ENCODE measurements around the gene NXNL2. TPM values are rescaled to one million over a fixed set of nuclear protein-coding genes. Genes with fewer than 3 reads are reported as not detected.

NXNL2 gene
- 0.70 TPM for total RNA-seq

DNA sequence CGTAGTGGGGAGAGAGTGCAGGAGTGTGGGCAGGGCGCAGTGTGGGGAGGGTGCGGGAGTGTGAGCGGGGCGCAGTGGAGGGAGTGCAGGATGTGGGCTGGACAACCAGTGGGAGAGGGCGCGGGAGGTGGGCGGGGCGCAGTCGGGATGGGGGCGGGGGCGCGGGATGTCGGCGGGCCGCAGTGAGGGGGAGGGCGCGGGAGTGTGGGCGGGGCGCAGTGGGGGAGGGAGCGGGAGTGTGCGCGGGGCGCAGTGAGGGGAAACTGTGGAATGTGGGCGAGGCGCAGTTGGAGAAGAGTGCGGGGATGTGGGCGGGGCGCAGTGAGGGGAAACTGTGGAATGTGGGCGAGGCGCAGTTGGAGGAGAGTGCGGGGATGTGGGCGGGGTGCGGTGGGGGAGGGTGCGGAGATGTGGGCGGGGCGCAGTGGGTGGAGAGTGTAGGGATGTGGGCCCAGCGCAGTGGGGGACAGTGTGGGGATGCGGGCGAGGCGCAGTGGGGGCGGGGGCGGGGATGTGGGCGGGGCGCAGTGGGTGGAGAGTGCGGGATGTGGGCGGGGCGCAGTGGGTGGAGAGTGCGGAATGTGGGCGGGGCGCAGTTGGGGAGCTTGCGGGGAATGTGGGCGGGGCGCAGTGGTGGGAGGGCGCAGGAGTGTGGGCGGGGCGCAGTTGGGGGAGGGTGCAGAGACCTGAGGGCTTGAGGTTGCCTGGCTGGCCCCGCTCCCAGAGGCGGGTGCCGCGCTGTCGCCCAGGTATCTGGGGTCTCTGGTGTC, at the start of gene NXNL2:
TSS of gene NXNL2 (plus strand) at position 723 of the 770 bp plus-strand sequence. CDS start 257 bp downstream, outside the sequence.
- DNase-seq (ENCODE audit: low spot score) = peak; percentile 89

DNA sequence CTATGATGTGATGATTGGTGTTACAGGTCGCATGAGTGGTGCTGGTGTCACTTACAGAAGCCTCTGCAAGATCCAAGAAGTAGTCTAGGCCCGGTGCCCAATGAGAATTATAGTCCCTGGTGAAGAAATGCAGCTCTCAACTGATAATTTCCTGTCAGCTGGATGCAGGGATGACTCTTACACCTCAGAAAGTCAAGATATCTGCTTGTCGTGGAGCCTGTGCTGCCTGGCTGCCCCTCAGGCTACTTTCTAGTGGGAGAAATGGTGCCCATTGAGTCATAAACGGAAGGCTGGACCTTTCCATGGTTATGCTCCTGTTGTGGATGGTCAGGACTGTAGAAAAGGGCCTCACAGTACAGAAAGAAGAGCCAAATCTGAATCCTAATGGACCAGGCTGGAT, 46.8 kb upstream of the NXNL2 start:
- no peak for DNase-seq (ENCODE audit: low spot score)

DNA sequence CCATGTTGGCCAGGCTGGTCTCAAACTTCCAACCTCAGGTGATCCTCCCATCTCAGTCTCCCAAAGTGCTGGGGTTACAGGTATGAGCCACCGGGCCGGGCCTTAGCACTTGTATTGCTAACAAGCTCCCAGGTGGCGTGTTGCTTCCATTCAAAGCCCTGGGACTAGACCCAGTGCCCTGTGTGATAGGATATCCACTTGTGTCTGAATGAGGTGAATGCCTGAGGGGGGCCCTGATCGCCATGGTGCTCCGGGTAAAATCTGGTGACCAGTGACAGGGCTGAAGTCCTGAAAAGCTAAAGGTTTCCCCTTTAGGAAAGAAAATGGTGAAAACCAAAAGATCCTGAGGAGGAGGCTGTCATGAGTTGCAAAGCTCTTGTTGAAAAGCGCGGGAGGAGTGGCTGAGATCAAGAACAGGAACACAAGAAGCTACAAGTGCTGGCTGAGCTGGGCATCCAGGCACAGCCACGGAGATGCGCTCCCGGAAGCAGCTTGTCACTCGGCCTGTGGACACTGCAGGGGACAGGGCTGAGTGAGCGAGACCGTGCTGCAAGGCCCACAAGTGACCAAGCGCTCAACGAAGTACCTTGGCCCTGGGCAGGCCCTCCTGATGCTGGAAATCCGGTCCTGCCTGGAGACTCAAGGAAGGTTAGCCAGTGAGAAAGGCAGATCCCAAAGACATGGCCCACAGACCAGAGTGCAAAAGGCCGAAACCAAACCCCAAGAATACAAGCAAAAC, 39.8 kb upstream of the NXNL2 start:
- no peak for DNase-seq (ENCODE audit: low spot score)

DNA sequence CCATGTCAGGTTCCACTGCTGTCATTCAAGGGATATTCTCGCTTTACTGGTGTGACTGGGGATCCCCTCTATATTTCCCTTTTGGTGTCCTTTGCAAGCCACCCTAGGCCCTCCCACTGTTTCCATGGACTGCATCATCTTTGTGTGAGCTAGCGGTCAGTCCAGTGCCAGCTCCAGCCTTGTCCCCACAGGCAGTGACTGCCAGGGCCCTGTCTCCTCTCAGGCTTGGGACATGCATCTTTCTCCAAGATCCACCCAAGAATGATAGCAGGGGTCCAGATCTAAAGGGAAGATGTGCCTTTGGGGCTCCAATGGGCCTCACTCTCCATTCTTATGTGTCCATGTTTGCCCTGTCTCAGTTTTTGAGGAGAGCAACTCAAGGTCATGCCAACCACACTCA, 37.8 kb upstream of the NXNL2 start:
- DNase-seq (ENCODE audit: low spot score) = no peak

DNA sequence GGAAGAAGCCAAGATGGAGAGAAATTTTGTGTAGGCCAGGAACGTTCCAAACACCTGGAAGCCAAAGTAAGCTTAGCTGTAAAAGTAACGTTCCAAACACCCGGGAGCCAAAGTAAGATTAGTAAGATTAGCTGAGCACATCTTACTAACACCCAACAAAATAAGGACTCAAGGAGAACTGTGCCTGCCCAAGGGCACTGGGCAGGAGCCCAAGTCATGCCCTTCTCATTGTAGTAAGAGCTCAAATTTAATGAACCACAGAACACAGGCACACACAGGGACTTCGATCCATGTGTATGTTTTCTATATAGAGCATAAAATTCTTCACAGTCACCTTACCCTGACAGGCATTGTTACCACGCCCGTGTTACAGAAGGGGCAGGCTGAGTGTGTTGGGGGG, 36.1 kb upstream of the NXNL2 start:
- no peak for DNase-seq (ENCODE audit: low spot score)

DNA sequence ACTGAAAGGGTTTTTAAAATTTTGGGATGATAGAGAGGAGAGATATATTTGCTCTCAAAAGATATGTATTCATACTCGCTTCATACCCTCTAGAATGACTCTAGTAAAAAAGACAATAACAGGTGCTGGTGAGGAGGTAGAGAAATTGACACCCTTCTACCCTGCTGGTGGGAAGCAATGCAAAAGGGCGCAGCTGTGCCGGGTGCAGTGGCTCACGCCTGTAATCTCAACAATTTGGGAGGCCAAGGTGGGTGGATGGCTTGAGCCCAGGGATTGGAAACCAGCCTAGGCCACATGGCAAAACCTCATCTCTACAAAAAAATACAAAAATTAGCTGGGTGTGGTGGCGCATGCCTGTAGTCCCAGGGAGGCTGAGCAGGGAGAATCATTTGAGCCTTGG, 33.9 kb upstream of the NXNL2 start:
- DNase-seq (ENCODE audit: low spot score) = no peak

DNA sequence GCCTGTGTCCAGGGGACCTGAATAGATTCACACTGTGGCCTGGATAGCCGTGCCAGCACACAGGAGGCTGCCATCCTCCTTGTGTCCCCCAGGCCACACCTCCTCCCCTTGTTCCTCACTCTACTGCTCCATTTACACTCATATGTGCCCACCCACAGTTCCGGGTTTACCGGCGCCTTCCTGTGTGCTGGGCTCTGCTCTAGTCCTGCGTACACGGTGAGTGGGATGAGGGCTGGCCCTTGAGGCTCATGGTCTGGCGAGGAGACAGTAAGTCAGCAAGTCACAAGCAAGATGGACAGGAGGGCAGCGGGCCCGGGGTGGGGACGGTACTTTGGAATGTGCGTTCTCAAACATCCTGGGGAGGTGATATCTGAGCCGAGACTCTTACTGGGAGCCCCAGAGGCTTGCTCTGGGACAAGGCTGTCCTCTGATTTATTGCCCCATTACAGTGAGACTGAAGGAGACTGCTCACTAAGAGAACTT, 32.4 kb upstream of the NXNL2 start:
- DNase-seq (ENCODE audit: low spot score) = no peak

DNA sequence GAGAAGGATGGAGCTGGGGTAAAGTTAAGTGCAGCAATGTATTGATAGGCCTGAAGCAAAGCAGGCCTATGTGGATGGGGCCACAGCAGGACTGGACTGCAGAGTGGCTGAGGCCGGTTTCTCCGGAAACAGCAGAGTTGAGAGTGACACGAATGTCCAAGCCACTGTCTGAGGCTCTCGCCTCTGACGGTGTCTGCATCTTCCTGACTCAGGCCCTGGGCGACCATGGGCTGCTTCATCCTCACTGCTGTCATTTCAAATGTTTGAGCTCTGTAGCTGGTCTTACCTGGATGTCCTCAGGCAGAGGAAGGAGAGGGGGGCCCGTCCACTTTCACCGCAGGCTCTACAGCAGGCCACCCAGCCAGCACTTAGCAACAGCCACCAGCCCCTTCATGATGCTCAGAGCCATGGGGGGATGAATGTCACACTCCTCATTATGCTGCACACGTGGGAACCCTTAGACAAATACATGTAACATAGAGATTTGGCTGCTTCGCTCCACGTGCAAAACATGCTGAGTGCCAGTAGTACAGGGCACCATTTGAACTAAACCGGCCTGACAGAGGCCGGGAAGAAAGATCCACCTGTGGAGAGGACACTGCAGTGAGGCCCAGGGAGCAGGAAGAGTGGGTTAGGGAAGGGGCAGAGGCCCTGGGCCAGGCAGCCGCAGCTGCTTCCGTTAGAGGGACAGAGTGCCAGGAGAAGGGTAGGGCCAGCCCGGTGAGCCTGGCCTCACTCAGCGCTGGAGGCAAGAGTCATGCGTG, 31.7 kb upstream of the NXNL2 start:
- DNase-seq (ENCODE audit: low spot score) = no peak

DNA sequence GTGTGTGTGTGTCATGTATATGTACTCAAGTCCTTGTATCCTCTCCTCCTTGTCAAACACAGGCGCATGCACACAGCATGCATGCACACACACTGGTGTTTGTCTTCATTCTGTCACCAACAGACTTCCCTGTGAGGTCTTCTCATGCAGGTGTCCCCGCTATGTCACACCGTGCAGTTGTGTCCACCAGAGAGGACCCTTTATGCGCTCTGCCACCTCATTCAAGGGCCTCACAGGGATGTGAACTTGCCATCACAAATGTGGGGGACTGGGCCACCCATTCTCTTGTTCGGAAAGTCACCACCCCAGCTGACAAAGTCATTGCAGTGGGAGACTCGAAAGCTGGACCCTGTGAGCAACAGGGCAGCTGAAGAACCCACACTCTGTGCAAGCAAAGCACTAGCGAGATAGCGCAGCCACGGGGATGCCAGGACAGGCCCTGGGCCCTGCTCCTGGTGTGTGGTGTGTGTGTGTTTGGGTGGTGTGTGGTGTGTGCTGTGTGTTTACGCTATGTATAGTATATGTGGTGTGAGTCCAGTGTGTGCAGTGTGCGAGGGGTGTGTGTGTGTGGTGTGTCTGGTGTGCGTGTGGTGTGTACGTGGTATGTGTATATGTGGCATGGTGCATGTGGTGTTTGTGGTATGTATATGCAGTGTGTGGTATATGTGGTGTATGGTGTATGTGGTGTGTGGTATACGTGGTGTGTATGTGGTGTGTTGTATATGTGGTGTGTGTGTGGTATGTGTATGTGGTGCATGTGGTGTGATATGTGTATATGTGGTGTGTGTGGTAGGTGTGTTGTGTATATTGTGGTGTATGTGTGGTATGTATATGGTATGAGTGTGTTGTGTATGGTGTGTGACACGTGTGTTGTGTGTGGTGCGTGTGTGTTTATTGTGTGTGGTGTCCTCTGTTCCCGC, 30.9 kb upstream of the NXNL2 start:
- no peak for DNase-seq (ENCODE audit: low spot score)

DNA sequence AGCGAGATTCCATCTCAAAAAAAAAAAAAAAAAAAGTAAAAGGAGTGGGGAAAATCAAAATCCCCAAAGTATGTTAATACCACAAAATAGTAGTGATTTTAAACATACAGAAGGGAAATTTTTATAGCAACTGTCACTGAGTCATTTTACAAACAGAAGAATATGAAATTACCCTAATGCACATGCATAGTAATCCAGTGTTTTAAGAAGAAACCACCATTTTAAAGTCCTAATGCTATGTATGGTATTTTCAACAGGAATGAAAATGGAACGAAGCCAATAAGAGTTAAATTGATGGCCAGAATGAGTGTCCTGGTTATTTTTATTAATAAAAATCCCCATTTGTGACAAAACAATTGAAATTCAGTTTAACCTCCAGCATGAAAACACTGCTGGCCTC, 26.7 kb upstream of the NXNL2 start:
- DNase-seq (ENCODE audit: low spot score) = no peak

DNA sequence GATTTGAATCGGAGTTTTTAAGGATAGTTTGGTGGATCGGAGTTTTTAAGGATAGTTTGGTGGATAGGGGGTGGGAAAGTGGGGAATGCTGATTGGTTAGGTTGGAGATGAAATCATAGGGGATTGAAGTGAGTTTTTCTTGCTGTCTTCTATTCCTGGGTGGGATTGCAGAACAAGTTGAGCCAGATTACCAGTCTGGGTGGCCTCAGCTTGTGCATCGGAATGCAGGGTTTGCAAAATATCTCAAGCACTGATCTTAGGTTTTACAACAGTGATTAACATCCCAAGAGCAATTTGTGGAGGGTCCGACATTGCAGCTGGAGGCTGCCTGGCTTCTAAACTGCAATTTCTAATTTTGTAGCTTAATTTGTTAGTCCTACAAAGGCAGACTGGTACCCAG, 23.1 kb upstream of the NXNL2 start:
- no peak for DNase-seq (ENCODE audit: low spot score)

DNA sequence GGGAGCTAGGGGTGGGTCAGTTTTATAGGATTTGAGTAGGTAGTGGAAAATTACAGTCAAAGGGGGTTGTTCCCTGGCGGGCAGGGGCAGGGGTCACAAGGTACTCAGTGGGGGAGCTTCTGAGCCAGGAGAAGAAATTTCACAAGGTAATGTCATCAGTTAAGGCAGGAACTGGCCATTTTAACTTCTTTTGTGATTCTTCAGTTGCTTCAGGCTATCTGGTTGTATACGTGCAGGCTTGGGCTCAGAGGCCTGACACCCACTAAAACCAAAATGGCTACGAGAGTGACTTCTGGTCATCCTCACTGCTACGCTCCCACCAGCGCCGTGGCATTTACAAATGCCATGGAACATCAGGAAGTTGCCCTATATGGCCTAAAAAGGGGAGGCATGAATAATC, 20.7 kb upstream of the NXNL2 start:
- no peak for DNase-seq (ENCODE audit: low spot score)

DNA sequence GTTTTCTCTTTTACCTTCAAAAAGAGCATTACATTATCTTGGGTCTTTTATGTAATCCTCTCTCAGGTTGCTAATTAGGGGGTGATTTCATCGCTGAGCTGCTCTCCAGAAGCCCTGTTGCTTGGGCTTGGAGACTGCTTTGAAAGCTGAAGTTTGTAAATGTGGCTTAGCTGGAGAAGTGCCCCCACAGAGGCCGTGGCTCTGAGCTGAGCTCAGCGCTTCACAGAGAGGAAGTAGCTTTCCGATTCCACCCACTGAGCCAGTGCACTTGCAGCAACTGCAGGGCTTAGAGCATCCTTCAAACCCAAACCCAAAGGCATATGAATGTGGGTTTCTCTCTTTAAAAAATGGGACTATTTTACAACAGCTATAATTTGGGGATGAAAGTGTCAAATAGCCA, 13.7 kb upstream of the NXNL2 start:
- DNase-seq (ENCODE audit: low spot score) = no peak

DNA sequence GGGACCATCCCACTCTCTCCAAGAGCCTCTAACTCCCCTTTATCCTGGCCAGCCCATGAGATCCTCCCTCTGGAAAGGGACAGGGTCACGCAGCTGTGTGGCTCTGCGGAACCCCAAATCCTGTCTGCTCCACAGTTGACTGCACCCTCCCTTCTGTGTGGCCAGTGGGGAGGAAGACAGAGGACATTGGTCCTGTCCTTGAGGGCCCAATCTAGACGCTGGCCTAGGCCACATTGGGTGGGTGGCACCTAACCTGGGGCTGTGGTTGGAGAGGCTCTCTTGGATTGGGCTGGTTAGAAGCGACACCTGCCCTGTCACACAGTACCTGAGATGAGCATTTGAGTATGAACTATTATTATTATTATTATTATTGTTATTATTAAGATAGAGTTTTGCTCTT, 12.6 kb upstream of the NXNL2 start:
- no peak for DNase-seq (ENCODE audit: low spot score)

DNA sequence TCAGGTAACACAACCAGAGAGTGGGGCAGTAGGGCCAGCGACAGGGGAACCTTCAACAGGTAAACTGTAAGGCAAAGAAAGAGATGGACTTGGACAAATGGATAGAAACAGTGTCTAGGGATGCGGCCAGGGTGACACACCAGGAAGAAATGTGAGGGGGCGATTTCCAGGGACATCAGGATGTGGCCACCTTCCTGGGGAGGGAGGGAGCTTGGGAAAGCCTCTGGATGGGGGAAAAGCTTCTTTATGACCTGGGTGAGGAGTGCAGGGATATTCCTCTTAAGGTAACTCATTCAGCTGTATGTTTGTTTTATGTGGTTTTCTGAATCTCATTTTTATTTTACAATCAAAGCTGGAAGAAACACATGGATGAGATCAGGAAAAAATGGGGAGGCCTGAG, 11.9 kb upstream of the NXNL2 start:
- no peak for DNase-seq (ENCODE audit: low spot score)

DNA sequence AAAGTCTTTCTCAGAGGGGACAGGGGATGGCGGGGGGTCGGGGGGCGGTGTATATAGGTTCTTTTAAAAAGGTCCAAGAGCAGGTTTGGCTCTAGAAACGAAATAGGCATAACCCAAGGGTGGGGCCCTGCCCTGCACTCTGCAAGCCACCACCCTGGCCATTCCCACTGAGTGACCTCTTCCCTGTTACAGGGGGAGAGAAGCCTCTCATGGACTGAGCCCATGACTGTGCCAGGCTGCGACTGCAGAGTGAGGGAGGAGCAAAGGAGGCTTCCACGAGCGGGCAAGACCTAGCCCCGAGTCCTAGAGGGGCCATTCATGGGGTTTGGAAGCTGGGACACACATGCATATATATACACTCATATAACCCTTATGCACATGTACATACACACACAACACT, 10.1 kb upstream of the NXNL2 start:
- no peak for DNase-seq (ENCODE audit: low spot score)

DNA sequence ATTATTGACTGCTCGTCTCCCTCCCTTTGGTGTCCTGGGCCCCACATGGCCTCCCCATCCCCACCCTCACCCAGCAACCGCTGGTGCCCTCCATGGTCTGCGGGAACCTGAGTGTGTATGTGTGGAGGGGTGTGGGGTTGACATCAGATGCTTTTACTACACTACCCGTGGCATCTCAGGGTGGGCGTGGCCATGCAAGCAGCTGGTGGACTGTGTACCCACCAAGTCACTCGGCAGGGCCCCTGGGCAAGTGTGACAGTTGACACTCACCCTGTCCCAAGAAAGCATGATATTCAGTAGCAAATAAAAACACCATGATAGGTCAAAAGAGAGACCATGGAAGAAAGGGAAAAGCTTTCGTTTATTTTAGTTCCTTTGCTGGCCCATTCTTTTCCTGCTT, 7.4 kb upstream of the NXNL2 start:
- no peak for DNase-seq (ENCODE audit: low spot score)

DNA sequence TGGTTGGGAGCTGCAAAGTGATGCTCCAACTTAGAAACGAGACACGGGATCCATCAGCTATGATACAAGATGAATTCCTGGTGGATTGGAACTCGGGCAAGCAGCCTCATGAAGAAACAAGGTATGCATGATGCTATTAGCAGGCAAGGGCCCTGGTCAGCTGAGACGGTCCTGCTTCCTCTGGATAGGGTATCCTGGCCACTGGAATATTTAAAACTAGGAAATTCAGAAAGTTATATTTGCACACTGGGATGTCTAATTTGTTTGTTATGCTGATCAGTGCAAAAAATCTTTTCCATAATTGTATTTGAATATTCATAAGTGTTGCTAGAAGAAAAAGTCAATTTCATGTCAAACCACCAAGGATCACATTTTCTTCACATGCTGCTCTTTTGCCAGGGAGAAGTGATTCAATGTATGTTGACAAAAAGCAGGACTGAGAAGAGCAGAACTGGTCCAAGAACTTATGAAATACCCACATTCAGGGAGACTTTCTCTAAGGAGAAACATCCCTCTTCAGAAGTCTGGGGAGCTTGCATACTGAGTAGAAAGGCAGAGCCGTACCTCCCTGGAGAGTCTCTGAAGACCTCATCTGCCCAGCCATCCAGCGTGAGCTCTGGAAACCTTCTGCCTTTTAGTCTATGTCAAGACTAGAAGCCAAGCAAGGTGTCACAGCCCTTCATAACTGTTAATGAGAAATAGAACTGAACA, 6.7 kb upstream of the NXNL2 start:
- DNase-seq (ENCODE audit: low spot score) = no peak

DNA sequence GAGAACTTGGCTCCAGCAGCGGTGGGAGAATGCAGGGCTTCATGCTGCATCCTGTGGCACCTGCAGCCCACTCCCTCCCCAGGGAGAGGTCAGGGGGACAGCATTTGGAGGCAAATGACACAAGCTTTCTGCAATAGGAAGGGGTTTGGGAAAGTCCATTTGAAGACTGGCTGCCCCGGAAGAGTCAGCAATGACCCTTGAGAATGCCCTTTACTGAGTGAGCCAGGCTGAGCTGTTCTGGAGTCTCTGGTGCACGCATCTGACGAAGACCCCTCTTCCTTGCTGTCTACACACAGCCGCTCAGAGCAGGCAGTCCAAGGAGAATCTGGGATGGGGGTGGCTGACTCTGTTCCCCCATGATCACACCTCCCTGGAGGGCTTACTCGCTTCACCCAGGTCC, 5.5 kb upstream of the NXNL2 start:
- DNase-seq (ENCODE audit: low spot score) = no peak

DNA sequence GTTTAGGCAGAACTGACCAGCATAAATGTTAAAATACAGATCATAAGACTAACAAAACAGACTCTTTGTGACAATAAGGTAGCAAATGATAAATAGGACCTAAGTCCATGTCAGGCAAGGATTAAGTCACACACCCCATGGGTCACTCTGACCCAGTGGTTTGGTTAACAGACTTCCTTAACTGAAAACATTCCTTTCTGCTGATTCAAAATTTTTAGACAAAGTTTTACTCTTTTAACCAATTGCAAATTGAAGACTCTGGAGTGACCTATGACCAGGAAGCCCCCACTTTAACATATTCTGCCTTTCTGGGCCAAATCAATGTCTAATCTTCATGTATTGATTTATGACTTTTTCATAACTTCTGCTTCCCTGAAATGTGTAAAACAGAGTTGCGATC, 4.9 kb upstream of the NXNL2 start:
- DNase-seq (ENCODE audit: low spot score) = no peak

Data from ureter (tissue), 1 donor.